HFF-Myc (cell line): ENCODE results near the gene ADGRL2.

Experiments
- DNase-seq: peaks from one replicate; pipeline ENCODE4 v3.0.0-alpha.2; 2011; ENCODE audit warnings: low read depth; ENCODE audit errors: extremely low read depth
- H3K4me3 ChIP-seq: replicated peaks from 2 replicates; pipeline ENCODE4 v1.5.1; 2011; ENCODE audit warnings: low read depth, mild to moderate bottlenecking, control low read depth, low read length
- CTCF ChIP-seq: IDR thresholded peaks from 2 replicates; pipeline ENCODE4 v1.5.1; 2012; ENCODE audit warnings: mild to moderate bottlenecking, low read depth, low read length, control low read depth; ENCODE audit errors: missing control alignments

Gene ADGRL2

GRCh38 chr1:81920245-81920740 lies 119.6 kb downstream of the ADGRL2 start:
- H3K4me3 ChIP-seq, result no peak overlapping the region
- no peak for TF ChIP-seq CTCF
- DNase-seq, result peak; percentile 2

DNA sequence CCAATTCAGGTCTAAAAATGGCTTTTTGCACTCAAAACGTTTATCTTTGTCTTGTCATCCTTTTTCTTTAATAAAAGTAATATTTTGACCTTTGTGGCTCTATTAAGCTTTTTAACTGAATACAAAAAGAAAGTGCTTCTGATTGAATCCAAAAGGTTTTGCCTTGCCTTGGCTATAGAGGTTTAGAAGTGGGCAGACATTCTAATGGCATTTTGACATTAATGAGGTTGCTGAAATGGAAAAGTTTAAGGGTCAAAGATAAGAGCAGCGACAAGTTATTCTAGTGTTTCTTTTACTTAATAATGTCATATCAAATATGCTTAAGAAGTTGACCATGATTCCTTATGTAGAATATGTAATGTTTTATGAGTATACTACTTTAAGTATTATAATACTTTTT lies 120.2 kb downstream of the ADGRL2 start:
- no peak for DNase-seq
- no peak for TF ChIP-seq CTCF
- H3K4me3 ChIP-seq, result no peak overlapping the region

- no peak for DNase-seq
- TF ChIP-seq CTCF, result no peak
- no peak overlapping the region for H3K4me3 ChIP-seq
Measured at GRCh38 chr1:81921344-81921743, 120.6 kb downstream of the ADGRL2 start.

DNA sequence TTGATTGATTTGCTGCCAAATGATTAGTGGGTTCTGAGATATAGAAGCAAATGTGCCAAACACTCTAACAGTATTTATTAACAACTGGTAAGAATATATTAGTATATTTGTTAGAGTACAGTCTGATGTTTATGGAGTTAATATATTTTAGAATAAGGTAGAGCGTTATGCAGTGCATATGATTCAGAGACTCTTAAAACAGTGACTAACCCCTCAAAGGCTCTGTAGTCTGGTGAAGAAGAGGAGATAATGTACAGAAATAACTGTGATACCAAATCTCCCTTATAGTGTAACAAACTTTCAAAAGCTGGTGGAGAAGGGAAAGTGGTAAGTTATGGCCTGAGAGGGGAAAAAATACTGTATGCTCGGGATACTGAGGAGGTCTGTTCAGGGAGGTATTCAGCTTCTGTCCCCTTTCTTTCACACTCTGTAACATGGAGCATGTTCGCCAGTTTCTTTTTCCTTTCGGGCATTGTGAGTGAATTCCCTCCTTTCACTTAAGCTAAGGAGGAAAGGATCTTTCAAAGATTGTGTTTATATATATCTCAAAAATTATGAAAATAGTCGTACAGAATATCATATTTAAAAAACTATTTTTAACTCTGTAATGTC lies 121.2 kb downstream of the ADGRL2 start:
- TF ChIP-seq CTCF, result no peak
- DNase-seq, result no peak
- no peak overlapping the region for H3K4me3 ChIP-seq

GRCh38 chr1:81922955-81923354 lies 122.2 kb downstream of the ADGRL2 start:
- H3K4me3 ChIP-seq, result no peak overlapping the region
- DNase-seq, result no peak
- no peak for TF ChIP-seq CTCF

DNA sequence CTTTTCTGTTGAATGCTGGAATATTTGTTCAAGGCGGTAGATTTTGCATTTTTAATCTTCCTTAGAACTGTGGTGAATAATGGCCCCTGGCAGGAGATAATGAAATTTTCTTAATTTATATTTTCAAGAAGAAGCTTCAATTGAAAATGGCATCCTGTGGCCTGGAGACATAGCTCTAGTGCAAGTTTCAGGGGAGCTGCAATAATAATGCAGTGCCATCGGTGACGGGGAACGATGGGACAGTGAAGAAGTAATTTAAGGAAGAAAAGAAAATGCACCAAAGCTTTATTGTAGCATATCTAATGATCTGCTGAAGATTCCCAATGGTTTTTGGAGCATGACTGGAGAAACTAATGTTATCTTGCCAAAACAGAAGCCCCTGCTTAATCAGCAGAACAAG lies 128.4 kb downstream of the ADGRL2 start:
- TF ChIP-seq CTCF, result no peak
- no peak overlapping the region for H3K4me3 ChIP-seq
- DNase-seq, result no peak

DNA sequence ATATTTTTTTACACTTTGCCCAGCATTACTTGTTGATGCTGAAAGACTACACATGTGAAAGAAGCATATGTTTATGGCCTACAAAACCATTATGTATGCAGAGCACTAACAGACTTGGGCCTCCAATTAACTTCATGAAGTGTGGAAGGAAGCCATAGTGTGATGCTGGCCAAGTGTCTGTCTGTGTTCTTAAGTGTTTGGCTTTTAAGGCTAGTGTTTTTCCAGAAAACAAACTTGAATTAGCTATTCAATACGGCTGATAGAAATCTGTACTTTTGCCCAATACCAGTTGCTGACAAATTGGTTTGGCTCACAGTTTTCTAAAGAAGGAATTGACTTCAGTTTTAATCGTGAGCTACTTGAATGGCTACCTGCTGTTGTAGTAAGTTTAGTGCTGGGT lies 136.1 kb downstream of the ADGRL2 start:
- no peak for TF ChIP-seq CTCF
- DNase-seq, result no peak
- H3K4me3 ChIP-seq, result no peak overlapping the region
